Epithelial cell of proximal tubule (primary cell): ENCODE measurements around the gene RIMOC1. TPM values are rescaled to one million over a fixed set of nuclear protein-coding genes. Genes with fewer than 3 reads are reported as not detected.

ENCODE experiments used
- DNase-seq: peaks from one replicate; pipeline ENCODE4 v3.0.0-alpha.2; 2011; ENCODE audit warnings: low read depth
- H3K4me3 ChIP-seq: 2 replicates; pipeline ENCODE4 v1.5.1; 2011; ENCODE audit warnings: low read depth, mild to moderate bottlenecking, low read length
- CTCF ChIP-seq: conservative IDR thresholded peaks from 2 replicates; pipeline ENCODE4 v1.5.1; 2012; ENCODE audit warnings: low read depth, mild to moderate bottlenecking, low read length
- total RNA-seq: library from RNA; depleted of rRNA; stranded (reverse); fragments of >200 nt; gene quantifications from 2 replicates; pipeline ENCODE4 v1.2.3, GENCODE V29; 2015

The RIMOC1 gene
- total RNA-seq, 1 donor from 2014 or later, result 14.8 TPM

GRCh38 chr5:41951224-41951623, 47.1 kb downstream of the RIMOC1 start:
- TF ChIP-seq CTCF, result no peak
- DNase-seq, result no peak
- H3K4me3 ChIP-seq, result no peak overlapping the region

Other genes with a start within 250 kb of the RIMOC1 start
- 22.0 and 29.2 TPM in 2 replicates for gene OXCT1, start 33.9 kb upstream of the RIMOC1 start, total RNA-seq
- 4.2 and 9.9 TPM in 2 replicates for gene FBXO4, start 20.9 kb downstream of the RIMOC1 start, total RNA-seq